Pancreas (tissue), 10 donors: ENCODE data around the gene SELENBP1. TPM values are rescaled to one million over a fixed set of nuclear protein-coding genes. Genes with fewer than 3 reads are reported as not detected.

Experiments used
- ATAC-seq, 4 donors: fragments of 200-7000 bp; cut with Tn5 transposase; one replicate each; pipeline versions ENCODE4 v1.8.0 to v1.9.1; 2020; ENCODE audit warnings: mild to moderate bottlenecking in 4 of 4, moderate library complexity in 4 of 4
- DNase-seq, 6 donors: peaks; one replicate each; pipeline ENCODE4 v3.0.0-alpha.2; 2020
- FAIRE-seq: peaks from 2 replicates; lab custom pipeline; 2012; peaks lifted over from hg19 to GRCh38; lab: Jason Lieb, UNC
- H3K27ac ChIP-seq, 4 donors: fragments of 200-600 bp; sonication (generic); 1 replicate in 3 of 4; 2 replicates in 1 of 4; pipeline versions ENCODE4 v1.5.0 to v1.8.0; 2020
- H3K27me3 ChIP-seq, 4 donors: fragments of 200-600 bp; one replicate each; pipeline ENCODE4 v1.8.0; 2021
- H3K36me3 ChIP-seq, 3 donors: fragments of 200-600 bp; sonication (generic) in 1 of 3; one replicate each; pipeline versions ENCODE4 v1.5.0 to v1.8.0; 2020 to 2021
- H3K4me1 ChIP-seq, 3 donors: fragments of 200-600 bp; one replicate each; pipeline ENCODE4 v1.8.0; 2021
- H3K4me3 ChIP-seq, 4 donors: fragments of 200-600 bp; sonication (generic) in 2 of 4; one replicate each; pipeline versions ENCODE4 v1.5.0 to v1.8.0; 2020 to 2021
- H3K9me3 ChIP-seq, 4 donors: fragments of 200-600 bp; one replicate each; pipeline ENCODE4 v1.8.0; 2021
- CTCF ChIP-seq, 4 donors: fragments of 200-600 bp; sonication (generic) in 3 of 4; IDR thresholded peaks; one replicate each; pipeline versions ENCODE4 v1.5.0 to v1.8.0; 2021; ENCODE audit warnings: antibody characterized with exemption in 4 of 4
- whole genome bisulfite sequencing, 2 donors: extraction: QIAGEN DNeasy Blood & Tissue Kit; methylation state at CpG; one replicate each; pipeline ENCODE4 v1.1.7; 2013; 5-methylcytosine and 5-hydroxymethylcytosine counted together
- intact Hi-C, 3 donors: fragments of 100-400 bp; cut with DNase I; formaldehyde crosslinking; loops; one replicate each; pipeline versions ENCODE4 v1.11.1 to v1.14.2; 2022
- polyA plus RNA-seq, 2 donors: library from polyadenylated mRNA; stranded (reverse); fragments of 200-250 nt; gene quantifications; one replicate each; pipeline ENCODE4 v1.2.3, GENCODE V29; 2013
- total RNA-seq, 6 donors: library from RNA; stranded (reverse); fragmentation: NEBNext Ultra II Directional in 4 of 6; extraction: Animal tissue kit (Norgen Biotek cat#: 25700) in 4 of 6; gene quantifications; one replicate each; pipeline versions ENCODE4 v1.2.1 to v1.2.4, GENCODE V29; 2021 to 2023
- donor health status: healthy with polysubstance abuse.
- donor health status: DM: no; HTN: no; CAD: no; lungs with moderate emphysema.
- donor health status: DM: no; HTN: no; CAD: no.
- donor health status: control.
- donor health status: control.
- donor health status: Bipolar disorder and iron deficiency.
- donor health status: DM: yes; HTN: yes; CAD: no.
- donor health status: DM: no; HTN: no; CAD: no.
- donor health status: DM: no; HTN: no; CAD: no.
- donor health status: DM: yes; HTN: yes; CAD: no.

The SELENBP1 gene
- total and polyA plus RNA-seq, 8 donors: 13.1 to 93.0 (median 30.6) TPM

DNA sequence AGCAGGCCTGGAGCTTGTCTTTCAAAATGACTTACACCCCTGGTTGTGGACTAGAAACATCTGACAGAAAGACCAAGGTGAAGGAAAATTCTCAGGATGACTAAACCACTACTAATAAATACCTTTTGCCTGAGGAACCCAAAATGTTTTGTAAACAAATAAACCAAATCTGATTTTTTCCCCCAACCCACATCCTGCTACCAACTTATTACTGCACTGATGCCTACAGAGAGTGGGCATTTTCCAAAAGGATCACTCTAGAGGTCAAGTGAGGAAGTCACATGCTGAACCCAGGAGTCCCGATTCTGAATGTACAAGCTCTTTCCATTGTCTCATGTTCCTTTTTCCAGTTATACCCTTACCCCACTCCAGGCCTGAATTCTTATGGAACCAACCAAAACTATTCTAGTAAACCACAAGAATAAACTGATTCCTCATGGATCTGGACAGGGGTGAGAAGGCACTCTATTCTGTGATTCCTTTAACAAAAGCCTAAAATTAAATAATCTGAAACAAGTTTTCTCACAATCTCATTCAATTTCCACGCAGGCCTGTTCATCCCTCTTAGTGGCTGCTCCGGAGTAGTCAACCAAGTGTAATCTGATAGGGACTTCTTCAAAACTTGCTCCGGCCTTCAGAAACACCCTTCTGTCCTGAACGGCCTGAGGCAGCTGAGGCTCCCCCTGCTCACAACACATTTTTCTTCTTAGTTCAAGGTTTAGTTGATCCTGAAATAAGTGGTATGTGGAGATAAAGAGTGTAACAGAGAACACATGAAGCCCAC is 46.7 kb downstream of the SELENBP1 start:
- H3K4me1 ChIP-seq: peaks cover 0 to 20% (median 11%) of the 10 kb centered on the region in 3 donors
- intact Hi-C loops: no loop called here
- peaks cover 0 to 3% (median 0%) of the 10 kb centered on the region in 3 donors for H3K36me3 ChIP-seq
- 17 to 31% methylated on average over 5 of the region's 5 CpGs for WGBS, 2 donors
- H3K9me3 ChIP-seq: no peaks in the 10 kb centered on the region
- TF ChIP-seq CTCF (IDR thresholded peaks at IDR 0.05): no peak
- ATAC-seq (no peak), DNase-seq (no peak), FAIRE-seq (no peak)
- H3K4me3 ChIP-seq: peak overlapping the region in 2 of 4 donors; percentile 62 to 67
- H3K27ac ChIP-seq: no peak overlapping the region
- H3K27me3 ChIP-seq: no peaks in the 10 kb centered on the region

DNA sequence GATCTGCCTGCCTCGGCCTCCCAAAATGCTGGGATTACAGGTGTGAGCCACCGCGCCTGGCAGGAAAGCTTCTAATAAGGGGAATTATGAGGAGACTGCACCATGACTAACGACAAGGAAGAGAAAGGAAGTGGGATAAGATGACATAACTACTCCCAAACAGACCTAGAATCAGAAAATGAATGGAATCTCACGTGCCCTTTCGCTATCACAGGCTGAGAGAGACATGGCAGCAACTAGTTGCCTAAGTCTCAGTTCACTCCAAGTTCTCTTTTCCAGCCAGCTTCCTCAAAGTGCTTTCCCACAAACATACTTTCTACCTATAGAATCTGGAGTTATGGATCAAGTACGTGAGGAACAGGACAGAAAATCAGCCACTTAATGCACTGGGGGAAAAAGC is 47.3 kb downstream of the SELENBP1 start:
- intact Hi-C loops: no loop called here
- WGBS, 2 donors: 86 to 92% methylated on average over 7 of the region's 7 CpGs
- H3K4me1 ChIP-seq: peaks cover 0 to 20% (median 11%) of the 10 kb centered on the region in 3 donors
- no peak for TF ChIP-seq CTCF (IDR thresholded peaks at IDR 0.05)
- H3K9me3 ChIP-seq: no peaks in the 10 kb centered on the region
- FAIRE-seq (no peak), ATAC-seq (no peak), DNase-seq (no peak)
- H3K27ac ChIP-seq: no peak overlapping the region
- H3K27me3 ChIP-seq: no peaks in the 10 kb centered on the region
- H3K4me3 ChIP-seq: no peak overlapping the region
- H3K36me3 ChIP-seq: peaks cover 0 to 3% (median 1%) of the 10 kb centered on the region in 3 donors

GRCh38 chr1:151324390-151324930 is 48.0 kb downstream of the SELENBP1 start:
- H3K4me3 ChIP-seq: no peak overlapping the region
- TF ChIP-seq CTCF (IDR thresholded peaks at IDR 0.05): no peak
- ATAC-seq: no peak
- intact Hi-C loops: no loop called here
- no peak for DNase-seq
- no peak for FAIRE-seq
- no peaks in the 10 kb centered on the region for H3K27me3 ChIP-seq
- peaks cover 0 to 3% (median 3%) of the 10 kb centered on the region in 3 donors for H3K36me3 ChIP-seq
- no peak overlapping the region for H3K27ac ChIP-seq
- 72 to 74% methylated on average over 4 of the region's 4 CpGs for WGBS, 2 donors
- peaks cover 0 to 20% (median 11%) of the 10 kb centered on the region in 3 donors for H3K4me1 ChIP-seq
- no peaks in the 10 kb centered on the region for H3K9me3 ChIP-seq

DNA sequence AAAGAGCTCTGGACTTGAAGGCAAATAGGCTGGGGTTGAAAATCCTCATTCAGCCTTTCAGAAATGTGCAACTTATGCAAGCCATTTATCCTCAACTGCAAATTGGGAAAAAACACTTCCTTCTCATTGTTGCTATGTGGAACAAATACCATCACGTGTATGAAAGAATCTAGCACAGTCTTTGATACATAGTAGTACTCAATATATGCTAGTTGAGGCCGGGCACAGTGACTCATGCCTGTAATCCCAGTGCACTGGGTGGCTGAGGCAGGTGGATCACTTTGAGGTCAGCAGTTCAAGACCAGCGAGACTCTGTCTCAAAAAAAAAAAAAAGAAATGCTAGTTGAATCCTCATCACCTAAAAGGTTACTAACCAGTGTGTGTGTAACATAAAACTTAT is 53.5 kb downstream of the SELENBP1 start:
- Histone ChIP-seq H3K27ac (no peak overlapping the region), H3K4me1 (peaks cover 0 to 2% (median 1%) of the 10 kb centered on the region in 3 donors), H3K27me3 (no peaks in the 10 kb centered on the region), H3K9me3 (no peaks in the 10 kb centered on the region), H3K36me3 (peaks cover 0 to 10% (median 4%) of the 10 kb centered on the region in 3 donors), H3K4me3 (no peak overlapping the region)
- ATAC-seq: no peak
- no peak for TF ChIP-seq CTCF (IDR thresholded peaks at IDR 0.05)
- no peak for FAIRE-seq
- DNase-seq: no peak
- WGBS, 2 donors: 75 to 79% methylated on average over 3 of the region's 3 CpGs
- intact Hi-C loops: no loop called here
